ENCODE measurements around the gene RNU6-9.

Gene RNU6-9

GRCh38 chr19:927780-928401 lies 34.6 kb downstream of the RNU6-9 start:
- DNase-seq (ENCODE audit: low read depth, low spot score): no peak
- H3K36me3 ChIP-seq (ENCODE audit: insufficient read depth, low read length): peaks cover 3% of the 10 kb centered on the region; the same call in 1 of the 2 replicates
- no peak overlapping the region for H3K27ac ChIP-seq
- no peak overlapping the region for H3K9ac ChIP-seq (ENCODE audit: insufficient read length)
- no peak for TF ChIP-seq FOXP2 (optimal IDR thresholded peaks at IDR 0.05; ENCODE audit: control extremely low read depth, extremely low read length, insufficient read depth)
- TF ChIP-seq POLR2AphosphoS5 (IDR thresholded peaks at IDR 0.05; ENCODE audit: borderline replicate concordance, low read depth, low read length): no peak
- TF ChIP-seq EZH2 (IDR thresholded peaks at IDR 0.05): no peak
- H3K9me3 ChIP-seq (ENCODE audit: low read depth, low read length): no peaks in the 10 kb centered on the region
- no peak overlapping the region for H3K4me3 ChIP-seq

GRCh38 chr19:928471-929202 lies 35.4 kb downstream of the RNU6-9 start:
- DNase-seq (ENCODE audit: low read depth, low spot score): no peak
- Histone ChIP-seq H3K9me3 (ENCODE audit: low read depth, low read length) (no peaks in the 10 kb centered on the region), H3K36me3 (ENCODE audit: insufficient read depth, low read length) (peaks cover 3% of the 10 kb centered on the region; the same call in 1 of the 2 replicates), H3K4me3 (no peak overlapping the region), H3K9ac (ENCODE audit: insufficient read length) (no peak overlapping the region), H3K27ac (no peak overlapping the region)
- TF ChIP-seq FOXP2 (optimal IDR thresholded peaks at IDR 0.05; ENCODE audit: control extremely low read depth, extremely low read length, insufficient read depth): no peak
- no peak for TF ChIP-seq POLR2AphosphoS5 (IDR thresholded peaks at IDR 0.05; ENCODE audit: borderline replicate concordance, low read depth, low read length)

DNA sequence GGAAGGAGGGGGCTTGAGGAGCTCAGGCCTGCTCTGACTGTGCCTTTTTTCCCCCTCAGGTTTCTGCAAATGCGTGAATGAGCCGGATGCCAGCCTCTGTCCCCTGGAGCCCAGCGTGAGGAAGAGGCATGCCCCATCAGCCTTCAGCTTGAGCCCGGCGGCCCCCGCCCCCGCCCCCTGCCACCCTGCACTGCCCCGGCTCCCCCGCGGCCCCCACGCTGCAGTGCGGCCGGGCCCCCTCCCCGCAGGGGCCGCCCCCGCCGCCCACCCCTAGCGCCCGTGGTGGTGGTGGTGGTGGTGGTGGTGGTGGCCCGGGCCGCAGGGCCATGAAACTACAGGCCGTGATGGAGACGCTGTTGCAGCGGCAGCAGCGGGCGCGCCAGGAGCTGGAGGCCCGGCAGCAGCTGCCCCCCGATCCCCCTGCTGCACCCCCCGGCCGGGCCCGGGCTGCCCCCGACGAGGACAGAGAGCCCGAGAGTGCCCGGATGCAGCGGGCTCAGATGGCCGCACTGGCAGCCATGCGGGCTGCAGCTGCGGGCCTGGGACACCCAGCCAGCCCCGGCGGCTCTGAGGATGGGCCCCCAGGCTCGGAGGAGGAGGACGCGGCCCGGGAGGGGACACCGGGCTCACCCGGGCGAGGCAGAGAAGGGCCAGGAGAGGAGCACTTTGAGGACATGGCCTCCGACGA lies 36.1 kb downstream of the RNU6-9 start:
- no peak overlapping the region for H3K4me3 ChIP-seq
- peaks cover 3% of the 10 kb centered on the region; the same call in 1 of the 2 replicates for H3K36me3 ChIP-seq (ENCODE audit: insufficient read depth, low read length)
- H3K9ac ChIP-seq (ENCODE audit: insufficient read length): no peak overlapping the region
- H3K9me3 ChIP-seq (ENCODE audit: low read depth, low read length): no peaks in the 10 kb centered on the region
- TF ChIP-seq EZH2 (IDR thresholded peaks at IDR 0.05): no peak
- no peak for TF ChIP-seq POLR2AphosphoS5 (IDR thresholded peaks at IDR 0.05; ENCODE audit: borderline replicate concordance, low read depth, low read length)
- TF ChIP-seq FOXP2 (optimal IDR thresholded peaks at IDR 0.05; ENCODE audit: control extremely low read depth, extremely low read length, insufficient read depth): no peak
- DNase-seq (ENCODE audit: low read depth, low spot score): no peak
- no peak overlapping the region for H3K27ac ChIP-seq

GRCh38 chr19:929891-930258 lies 36.6 kb downstream of the RNU6-9 start:
- H3K4me3 ChIP-seq: no peak overlapping the region
- H3K36me3 ChIP-seq (ENCODE audit: insufficient read depth, low read length): peaks cover 3% of the 10 kb centered on the region; the same call in 1 of the 2 replicates
- no peak overlapping the region for H3K9ac ChIP-seq (ENCODE audit: insufficient read length)
- no peak overlapping the region for H3K27ac ChIP-seq
- no peak for TF ChIP-seq FOXP2 (optimal IDR thresholded peaks at IDR 0.05; ENCODE audit: control extremely low read depth, extremely low read length, insufficient read depth)
- TF ChIP-seq EZH2 (IDR thresholded peaks at IDR 0.05): no peak
- no peak for DNase-seq (ENCODE audit: low read depth, low spot score)
- no peaks in the 10 kb centered on the region for H3K9me3 ChIP-seq (ENCODE audit: low read depth, low read length)

- Histone ChIP-seq H3K4me3 (no peak overlapping the region), H3K27ac (no peak overlapping the region), H3K9me3 (ENCODE audit: low read depth, low read length) (no peaks in the 10 kb centered on the region), H3K36me3 (ENCODE audit: insufficient read depth, low read length) (peaks cover 3% of the 10 kb centered on the region; the same call in 1 of the 2 replicates), H3K9ac (ENCODE audit: insufficient read length) (no peak overlapping the region)
- DNase-seq (ENCODE audit: low read depth, low spot score): no peak
- no peak for TF ChIP-seq FOXP2 (optimal IDR thresholded peaks at IDR 0.05; ENCODE audit: control extremely low read depth, extremely low read length, insufficient read depth)
- TF ChIP-seq POLR2AphosphoS5 (IDR thresholded peaks at IDR 0.05; ENCODE audit: borderline replicate concordance, low read depth, low read length): no peak
- no peak for TF ChIP-seq EZH2 (IDR thresholded peaks at IDR 0.05)
Measured at GRCh38 chr19:931860-932647, 38.8 kb downstream of the RNU6-9 start.

GRCh38 chr19:932648-933552 lies 39.6 kb downstream of the RNU6-9 start:
- Histone ChIP-seq H3K9ac (ENCODE audit: insufficient read length) (no peak overlapping the region), H3K27ac (no peak overlapping the region), H3K9me3 (ENCODE audit: low read depth, low read length) (no peaks in the 10 kb centered on the region), H3K36me3 (ENCODE audit: insufficient read depth, low read length) (peaks cover 3% of the 10 kb centered on the region; the same call in 1 of the 2 replicates), H3K4me3 (no peak overlapping the region)
- TF ChIP-seq FOXP2 (optimal IDR thresholded peaks at IDR 0.05; ENCODE audit: control extremely low read depth, extremely low read length, insufficient read depth) (no peak), EZH2 (IDR thresholded peaks at IDR 0.05) (no peak), POLR2AphosphoS5 (IDR thresholded peaks at IDR 0.05; ENCODE audit: borderline replicate concordance, low read depth, low read length) (no peak)
- DNase-seq (ENCODE audit: low read depth, low spot score): no peak

DNA sequence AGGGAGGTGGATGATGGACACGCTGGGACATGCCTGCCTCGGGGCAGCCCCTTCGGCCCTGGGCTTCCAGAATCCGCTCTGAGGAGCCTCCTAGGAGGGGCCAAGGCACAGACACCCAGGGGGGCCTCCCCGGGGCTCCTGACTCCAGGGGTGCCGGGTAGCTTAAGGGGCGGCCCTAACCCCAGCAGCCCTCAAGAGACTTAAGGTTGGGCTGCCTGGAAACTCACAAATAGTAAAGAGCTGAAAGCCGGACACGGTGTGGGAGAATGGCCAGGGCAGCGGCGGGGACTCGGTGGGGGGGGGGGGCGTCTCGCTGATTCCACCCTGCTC lies 40.2 kb downstream of the RNU6-9 start:
- Histone ChIP-seq H3K36me3 (ENCODE audit: insufficient read depth, low read length) (peaks cover 3% of the 10 kb centered on the region; the same call in 1 of the 2 replicates), H3K4me3 (no peak overlapping the region), H3K27ac (no peak overlapping the region), H3K9me3 (ENCODE audit: low read depth, low read length) (no peaks in the 10 kb centered on the region), H3K9ac (ENCODE audit: insufficient read length) (no peak overlapping the region)
- DNase-seq (ENCODE audit: low read depth, low spot score): no peak
- TF ChIP-seq EZH2 (IDR thresholded peaks at IDR 0.05): no peak
- TF ChIP-seq POLR2AphosphoS5 (IDR thresholded peaks at IDR 0.05; ENCODE audit: borderline replicate concordance, low read depth, low read length): no peak
- TF ChIP-seq FOXP2 (optimal IDR thresholded peaks at IDR 0.05; ENCODE audit: control extremely low read depth, extremely low read length, insufficient read depth): no peak
